ENCODE data around the gene CTTNBP2NL. TPM values are rescaled to one million over a fixed set of nuclear protein-coding genes. Genes with fewer than 3 reads are reported as not detected.

CTTNBP2NL gene
- total and polyA plus RNA-seq, 9 donors = 8.1 to 35.7 (median 28.3) TPM

GRCh38 chr1:112393631-112393974 lies 2.4 kb upstream of the CTTNBP2NL start:
- no peak for TF ChIP-seq EP300 (IDR thresholded peaks at IDR 0.05)
- TF ChIP-seq, protein P1, sequence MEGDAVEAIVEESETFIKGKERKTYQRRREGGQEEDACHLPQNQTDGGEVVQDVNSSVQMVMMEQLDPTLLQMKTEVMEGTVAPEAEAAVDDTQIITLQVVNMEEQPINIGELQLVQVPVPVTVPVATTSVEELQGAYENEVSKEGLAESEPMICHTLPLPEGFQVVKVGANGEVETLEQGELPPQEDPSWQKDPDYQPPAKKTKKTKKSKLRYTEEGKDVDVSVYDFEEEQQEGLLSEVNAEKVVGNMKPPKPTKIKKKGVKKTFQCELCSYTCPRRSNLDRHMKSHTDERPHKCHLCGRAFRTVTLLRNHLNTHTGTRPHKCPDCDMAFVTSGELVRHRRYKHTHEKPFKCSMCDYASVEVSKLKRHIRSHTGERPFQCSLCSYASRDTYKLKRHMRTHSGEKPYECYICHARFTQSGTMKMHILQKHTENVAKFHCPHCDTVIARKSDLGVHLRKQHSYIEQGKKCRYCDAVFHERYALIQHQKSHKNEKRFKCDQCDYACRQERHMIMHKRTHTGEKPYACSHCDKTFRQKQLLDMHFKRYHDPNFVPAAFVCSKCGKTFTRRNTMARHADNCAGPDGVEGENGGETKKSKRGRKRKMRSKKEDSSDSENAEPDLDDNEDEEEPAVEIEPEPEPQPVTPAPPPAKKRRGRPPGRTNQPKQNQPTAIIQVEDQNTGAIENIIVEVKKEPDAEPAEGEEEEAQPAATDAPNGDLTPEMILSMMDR (IDR thresholded peaks at IDR 0.05) = no peak
- TF ChIP-seq POLR2A (IDR thresholded peaks at IDR 0.05) = no peak
- 44 to 59% (median 45%) methylated on average over 3 of the region's 3 CpGs for WGBS, 3 donors
- Histone ChIP-seq H3K9me3 (no peaks in the 10 kb centered on the region), H3K4me3 (no peak overlapping the region), H3K27me3 (no peaks in the 10 kb centered on the region), H3K36me3 (no peaks in the 10 kb centered on the region), H3K4me1 (ENCODE audit: insufficient read depth) (peaks cover 2% of the 10 kb centered on the region), H3K27ac (peak overlapping the region; percentile 15 to 58)
- peak in 1 of 5 donors; percentile 32 for DNase-seq
- intact Hi-C loops (cut with DNase I) = loop anchor here (5.0 to 10.0 kb wide), 4 partner anchors 74 to 314 kb away; partner anchors contain the start of genes RHOC (in 3 of the 4), CAPZA1 (in 2 of the 4) and ST7L (in 2 of the 4)

DNA sequence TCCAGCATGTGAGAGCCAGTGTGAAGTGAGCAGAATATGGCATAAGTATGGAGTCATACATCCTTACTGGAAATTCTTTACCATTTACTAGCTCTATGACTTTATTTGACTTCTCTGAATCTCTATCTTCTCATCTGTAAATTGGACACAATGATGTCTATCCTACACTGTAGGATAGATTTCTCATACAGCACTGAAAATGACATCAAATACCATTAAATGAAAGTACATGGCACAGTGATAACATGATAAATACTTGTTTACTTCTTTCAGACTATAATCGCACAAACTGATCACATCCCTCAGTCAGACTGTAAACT lies 1.3 kb upstream of the CTTNBP2NL start:
- 71 to 74% (median 71%) methylated on average over 1 of the region's 1 CpG for WGBS, 3 donors
- H3K4me1 ChIP-seq (ENCODE audit: insufficient read depth) = peaks cover 2% of the 10 kb centered on the region
- H3K4me3 ChIP-seq = no peak overlapping the region

DNA sequence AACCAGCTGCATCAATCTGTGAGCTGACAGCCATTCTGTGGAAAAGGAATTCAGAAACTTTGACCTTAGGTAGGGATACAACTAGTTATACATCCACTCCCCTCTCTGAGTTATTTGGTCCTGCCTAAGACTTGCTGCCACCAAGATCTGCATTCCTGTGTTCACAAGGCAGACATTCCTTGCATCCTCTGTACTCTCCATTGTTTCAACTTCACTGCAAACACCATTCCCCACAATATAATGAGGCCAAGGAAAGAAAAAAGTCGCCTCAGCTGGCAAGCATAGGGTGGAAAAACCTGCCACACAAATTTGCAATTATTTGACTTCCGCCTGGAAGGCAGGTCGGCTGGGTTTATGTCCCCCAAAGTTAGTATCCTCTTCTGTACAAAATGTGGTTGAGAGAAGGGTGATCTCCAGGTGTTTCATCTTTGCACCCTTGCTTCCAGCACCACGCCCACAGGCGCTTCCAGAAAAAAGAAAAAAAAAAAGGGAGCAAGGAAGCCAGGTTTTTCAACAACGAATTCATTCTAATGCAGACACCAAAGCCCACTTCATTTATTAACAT lies 676 bp upstream of the CTTNBP2NL start:
- intact Hi-C loops (cut with DNase I) = loop anchor here (10.0 kb wide), 2 partner anchors 219 to 309 kb away; partner anchors contain the start of genes CAPZA1 (in 2 of the 4), RHOC (in 2 of the 4) and ST7L (in 2 of the 4)
- Histone ChIP-seq H3K4me3 (peak overlapping the region; percentile 93), H3K9me3 (no peaks in the 10 kb centered on the region), H3K27ac (peak overlapping the region in 1 of 2 donors; percentile 58), H3K4me1 (ENCODE audit: insufficient read depth) (peaks cover 2% of the 10 kb centered on the region), H3K36me3 (no peaks in the 10 kb centered on the region), H3K27me3 (no peaks in the 10 kb centered on the region)
- no peak for DNase-seq
- 10 to 14% (median 13%) methylated on average over 6 of the region's 6 CpGs for WGBS, 3 donors
- TF ChIP-seq POLR2A (IDR thresholded peaks at IDR 0.05) (no peak), EP300 (IDR thresholded peaks at IDR 0.05) (no peak)
- TF ChIP-seq, protein P1 (IDR thresholded peaks at IDR 0.05) = no peak

More for the DNA sequence above, 1.3 kb upstream of the CTTNBP2NL start:
- intact Hi-C loops (cut with DNase I) = loop anchor here (5.0 to 10.0 kb wide), 4 partner anchors 73 to 313 kb away; partner anchors contain the start of genes RHOC (in 3 of the 4), CAPZA1 (in 2 of the 4) and ST7L (in 2 of the 4)
- Histone ChIP-seq H3K27me3 (no peaks in the 10 kb centered on the region), H3K27ac (peak overlapping the region; percentile 25 to 51), H3K36me3 (no peaks in the 10 kb centered on the region), H3K9me3 (no peaks in the 10 kb centered on the region)
- TF ChIP-seq, protein P1 (IDR thresholded peaks at IDR 0.05) = no peak
- TF ChIP-seq POLR2A (IDR thresholded peaks at IDR 0.05) (no peak), EP300 (IDR thresholded peaks at IDR 0.05) (no peak)
- no peak for DNase-seq

DNA sequence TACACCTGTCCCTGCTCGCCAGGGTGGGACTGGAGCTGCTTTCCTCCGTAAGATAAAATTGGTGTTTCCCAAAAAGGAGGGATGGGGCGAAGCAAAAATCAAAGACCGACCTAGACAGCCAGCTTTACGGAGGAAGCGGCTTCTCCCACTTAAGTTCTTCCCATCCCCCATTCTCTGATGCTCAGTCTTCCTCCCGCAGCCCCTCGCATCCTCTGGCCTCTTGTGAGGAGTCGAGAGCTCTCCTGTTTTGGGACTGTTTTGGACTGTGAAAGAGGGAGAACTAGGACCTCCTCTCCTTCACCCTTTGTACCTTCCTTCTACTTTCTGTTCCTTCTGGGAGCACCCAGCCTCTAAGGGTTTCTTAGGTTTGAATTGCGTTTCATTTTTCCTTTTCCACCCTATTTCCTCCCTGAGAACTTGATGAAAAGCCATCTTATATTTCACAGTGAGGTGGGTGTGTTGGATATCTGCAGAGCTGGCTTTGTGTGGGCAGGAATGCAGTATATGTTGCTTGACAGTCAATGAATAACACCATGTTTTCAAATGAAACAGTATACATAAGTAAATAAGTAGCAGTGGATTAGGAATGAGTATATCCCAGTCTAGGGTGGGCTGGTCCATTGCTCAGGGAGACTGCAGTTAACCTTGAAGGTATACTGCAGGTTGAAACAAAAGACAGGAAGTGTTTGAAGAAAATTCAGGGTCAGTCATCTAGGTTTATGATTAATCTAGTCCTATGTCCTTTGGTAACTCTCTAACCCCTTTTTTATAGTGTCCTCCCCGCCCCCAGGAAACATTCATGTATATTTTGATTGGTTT lies 848 bp downstream of the CTTNBP2NL start:
- Histone ChIP-seq H3K9me3 (no peaks in the 10 kb centered on the region), H3K4me1 (ENCODE audit: insufficient read depth) (peaks cover 2% of the 10 kb centered on the region), H3K4me3 (peak overlapping the region; percentile 93), H3K27me3 (no peaks in the 10 kb centered on the region), H3K27ac (peak overlapping the region; percentile 23 to 62), H3K36me3 (no peaks in the 10 kb centered on the region)
- 7 to 8% (median 8%) methylated on average over 11 of the region's 11 CpGs for WGBS, 3 donors
- intact Hi-C loops (cut with DNase I) = loop anchor here (10.0 kb wide), 2 partner anchors 218 to 308 kb away; partner anchors contain the start of genes CAPZA1 (in 2 of the 4), RHOC (in 2 of the 4) and ST7L (in 2 of the 4)
- DNase-seq = no peak
- TF ChIP-seq POLR2A (IDR thresholded peaks at IDR 0.05) = no peak

All from ovary (tissue), 9 donors.